ENCODE data around the gene ISG15. TPM values are rescaled to one million over a fixed set of nuclear protein-coding genes. Genes with fewer than 3 reads are reported as not detected.
A peak's percentile ranks its signal among the peaks of the same experiment; 100 is the strongest.
"Not testable (repeated sequence)": the region's sequence is repeated elsewhere in the genome, so short reads cannot be mapped to it uniquely, and the experiment has no call there.

ISG15 gene
- total RNA-seq, 2 donors from 2014 or later: 81.0 to 197 TPM

DNA sequence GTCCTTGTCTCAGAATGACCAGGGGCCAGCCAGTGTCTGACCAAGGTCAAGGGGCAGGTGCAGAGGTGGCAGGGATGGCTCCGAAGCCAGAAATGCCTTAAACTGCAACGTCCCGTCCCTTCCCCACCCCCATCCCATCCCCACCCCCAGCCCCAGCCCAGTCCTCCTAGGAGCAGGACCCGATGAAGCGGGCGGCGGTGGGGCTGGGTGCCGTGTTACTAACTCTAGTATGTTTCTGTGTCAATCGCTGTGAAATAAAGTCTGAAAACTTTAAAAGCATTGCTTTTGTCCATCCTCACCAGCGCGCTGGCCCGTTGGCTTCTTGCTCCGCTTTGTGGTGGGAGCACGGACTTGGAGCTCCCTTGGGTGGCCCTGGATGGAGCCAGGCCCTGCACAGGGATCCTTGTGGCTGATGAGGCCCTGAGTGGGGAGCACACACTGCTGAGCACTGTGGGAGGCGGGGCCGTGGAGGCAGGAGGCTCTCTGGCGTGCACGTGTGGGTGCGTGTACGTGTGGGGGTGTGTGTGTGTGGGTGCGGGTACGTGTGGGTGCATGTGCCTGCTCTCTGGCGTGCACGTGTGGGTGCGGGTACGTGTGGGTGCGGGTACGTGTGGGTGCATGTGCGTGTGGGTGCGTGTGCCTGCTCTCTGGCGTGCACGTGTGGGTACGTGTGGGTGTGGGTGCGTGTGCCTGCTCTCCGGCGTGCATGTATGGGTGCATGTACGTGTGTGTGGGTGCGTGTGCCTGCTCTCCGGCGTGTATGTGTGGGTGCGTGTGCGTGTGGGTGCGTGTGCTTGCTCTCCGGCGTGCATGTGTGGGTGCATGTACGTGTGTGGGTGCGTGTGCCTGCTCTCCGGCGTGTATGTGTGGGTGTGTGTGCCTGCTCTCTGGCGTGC lies 42.8 kb downstream of the ISG15 start:
- no peak overlapping the region for H3K4me3 Mint-ChIP-seq
- peaks cover 0 to 10% of the 10 kb centered on the region in 2 donors for H3K36me3 Mint-ChIP-seq (ENCODE audit: insufficient read depth in 2 of 2)
- H3K27ac Mint-ChIP-seq: no peak overlapping the region
- no peak for ATAC-seq (replicated peaks in 1 of 2)
- peaks cover 19% of the 10 kb centered on the region for H3K4me1 Mint-ChIP-seq (ENCODE audit: low read depth)
- peaks cover 0 to 3% of the 10 kb centered on the region in 2 donors for H3K9me3 Mint-ChIP-seq
- DNase-seq: no peak
- peaks cover 11% of the 10 kb centered on the region for H3K27me3 Mint-ChIP-seq (ENCODE audit: low read depth)

DNA sequence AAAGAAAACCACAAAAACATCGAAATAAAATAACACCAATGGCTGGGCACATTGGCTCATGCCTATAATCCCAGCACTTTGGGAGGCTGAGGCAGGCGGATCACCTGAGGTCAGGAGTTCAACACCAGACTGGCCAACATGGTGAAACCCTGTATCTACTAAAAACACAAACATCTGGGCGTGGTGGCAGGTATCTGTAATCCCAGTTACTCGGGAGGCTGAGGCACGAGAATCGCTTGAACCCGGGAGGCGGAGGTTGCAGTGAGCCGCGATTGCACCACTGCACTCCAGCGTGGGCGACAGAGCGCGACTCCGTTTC lies 44.4 kb downstream of the ISG15 start:
- not testable (repeated sequence) for DNase-seq; H3K27ac Mint-ChIP-seq; ATAC-seq (replicated peaks in 1 of 2); H3K9me3 Mint-ChIP-seq
- Mint-ChIP-seq H3K4me1 (ENCODE audit: low read depth) (peaks cover 27% of the 10 kb centered on the region), H3K27me3 (ENCODE audit: low read depth) (peaks cover 11% of the 10 kb centered on the region), H3K4me3 (peak overlapping the region in 1 of 2 donors; percentile 91), H3K36me3 (ENCODE audit: insufficient read depth in 2 of 2) (peaks cover 0 to 16% of the 10 kb centered on the region in 2 donors)

DNA sequence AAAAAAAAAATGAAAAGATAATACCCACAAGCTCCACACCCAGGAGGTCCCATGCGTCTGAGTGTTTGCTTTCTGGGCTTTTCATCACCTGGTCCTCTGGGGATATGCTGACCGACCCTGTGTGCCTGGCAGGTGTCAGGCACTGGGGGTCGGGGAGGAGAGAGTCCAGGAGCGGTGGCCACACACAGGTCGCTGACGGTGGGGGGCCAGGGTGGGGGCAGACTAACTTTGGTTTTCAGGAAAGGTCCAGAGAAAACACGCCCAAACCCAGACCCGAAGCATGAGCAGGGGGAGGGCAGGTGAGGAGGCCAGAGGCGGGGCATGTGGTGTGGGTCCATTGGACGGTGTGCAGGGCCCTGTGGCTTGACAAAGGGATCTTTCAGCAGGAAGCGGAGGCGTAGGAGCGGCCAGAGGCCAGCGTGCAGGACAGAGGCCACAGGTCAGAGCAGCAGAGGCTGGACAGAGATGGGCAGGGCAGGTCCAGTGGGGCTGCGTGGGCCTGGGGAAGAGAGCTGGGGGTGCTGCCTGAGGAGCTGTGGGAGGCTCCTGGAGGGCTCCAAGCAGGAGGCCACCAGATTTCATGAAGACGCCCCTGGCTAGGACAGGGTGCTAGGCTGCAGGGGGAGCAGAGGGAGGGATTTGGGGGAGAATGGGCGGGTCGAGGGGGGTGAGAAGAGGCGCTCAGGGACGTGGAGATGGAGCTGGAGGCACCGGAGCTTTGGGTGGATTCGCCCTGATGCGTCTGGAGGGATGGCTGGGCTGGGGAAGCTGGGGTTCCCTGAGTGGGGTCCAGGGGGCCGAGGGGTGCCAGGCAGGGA lies 45.0 kb downstream of the ISG15 start:
- Mint-ChIP-seq H3K4me1 (ENCODE audit: low read depth) (peaks cover 32% of the 10 kb centered on the region), H3K9me3 (no peaks in the 10 kb centered on the region), H3K36me3 (ENCODE audit: insufficient read depth in 2 of 2) (peaks cover 0 to 16% of the 10 kb centered on the region in 2 donors), H3K4me3 (peak overlapping the region; percentile 73 to 91), H3K27ac (peak overlapping the region; percentile 16), H3K27me3 (ENCODE audit: low read depth) (peaks cover 11% of the 10 kb centered on the region)
- DNase-seq (no peak), ATAC-seq (replicated peaks in 1 of 2) (no peak)

DNA sequence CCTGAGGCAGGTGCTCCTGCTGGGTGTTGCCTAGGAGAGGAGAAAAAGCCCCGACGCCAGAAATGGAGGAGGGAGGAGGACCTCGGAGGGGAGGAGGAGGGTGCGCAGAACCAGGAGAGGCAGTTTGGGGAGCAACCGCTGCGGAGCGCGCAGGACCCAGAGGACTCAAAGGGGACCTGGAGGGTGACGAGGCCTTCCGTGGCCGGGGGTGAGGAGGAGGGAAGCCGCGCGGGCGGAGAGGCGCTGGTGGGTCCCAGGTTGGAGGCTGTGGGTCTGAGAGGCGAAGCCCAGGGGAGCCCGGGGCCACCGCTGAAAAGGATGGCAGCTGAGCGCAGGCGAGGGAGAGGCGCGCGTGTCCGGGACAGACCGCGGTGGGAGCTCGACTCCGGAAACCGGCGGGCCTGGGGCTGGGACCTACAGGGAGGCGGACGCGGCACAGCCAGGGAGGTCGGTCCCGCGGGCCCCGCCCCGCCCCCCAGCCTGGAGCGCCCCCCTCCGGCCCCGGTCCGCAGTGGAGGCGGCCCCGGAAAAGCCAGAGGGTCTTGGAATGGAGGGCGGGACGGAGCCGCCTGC lies 45.7 kb downstream of the ISG15 start:
- peaks cover 0 to 16% of the 10 kb centered on the region in 2 donors for H3K36me3 Mint-ChIP-seq (ENCODE audit: insufficient read depth in 2 of 2)
- H3K27me3 Mint-ChIP-seq (ENCODE audit: low read depth): peaks cover 11% of the 10 kb centered on the region
- peak overlapping the region; percentile 73 to 95 for H3K4me3 Mint-ChIP-seq
- ATAC-seq (replicated peaks in 1 of 2): peak; percentile 43 to 50
- H3K27ac Mint-ChIP-seq: peak overlapping the region; percentile 16
- peaks cover 33% of the 10 kb centered on the region for H3K4me1 Mint-ChIP-seq (ENCODE audit: low read depth)
- no peaks in the 10 kb centered on the region for H3K9me3 Mint-ChIP-seq
- peak in 1 of 2 donors; percentile 74 for DNase-seq

DNA sequence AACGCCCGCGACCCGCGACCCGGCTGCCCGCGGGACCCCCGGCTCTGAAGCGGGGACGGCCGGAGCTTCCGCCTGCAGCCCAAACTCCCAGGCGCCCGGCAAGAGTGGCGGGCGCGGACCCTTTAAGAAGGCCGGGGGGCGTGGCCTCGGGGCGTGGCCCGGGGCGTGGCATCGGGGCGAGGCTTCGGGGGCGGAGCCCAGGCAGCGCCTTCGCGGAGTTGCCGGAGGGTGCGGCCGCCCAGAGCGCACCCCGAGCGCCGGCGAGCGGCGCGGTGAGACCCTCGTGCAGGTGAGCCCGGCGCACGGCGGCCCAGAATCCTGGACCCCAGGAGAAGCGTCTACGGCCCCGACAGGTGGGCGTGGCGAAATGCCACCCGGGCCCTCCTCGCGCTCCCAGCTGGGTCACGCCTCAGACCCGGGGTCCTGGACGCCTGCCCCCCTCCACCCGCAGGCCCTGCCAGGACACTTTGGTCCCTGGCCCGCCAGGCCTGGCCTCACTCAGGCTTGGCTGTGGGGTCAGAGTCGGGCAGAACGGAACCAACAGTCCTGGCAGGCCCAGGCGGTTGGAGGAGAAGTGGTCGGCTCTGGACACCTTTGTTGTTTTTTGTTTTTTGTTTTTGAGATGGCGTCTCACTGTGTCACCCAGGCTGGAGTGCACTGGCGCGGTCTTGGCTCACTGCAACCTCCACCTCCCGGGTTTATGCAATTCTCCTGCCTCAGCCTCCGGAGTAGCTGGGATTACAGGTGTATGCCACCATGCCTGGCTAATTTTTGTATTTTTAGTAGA lies 46.4 kb downstream of the ISG15 start:
- DNase-seq: peak; percentile 92 to 96
- H3K36me3 Mint-ChIP-seq (ENCODE audit: insufficient read depth in 2 of 2): peaks cover 0 to 17% of the 10 kb centered on the region in 2 donors

DNA sequence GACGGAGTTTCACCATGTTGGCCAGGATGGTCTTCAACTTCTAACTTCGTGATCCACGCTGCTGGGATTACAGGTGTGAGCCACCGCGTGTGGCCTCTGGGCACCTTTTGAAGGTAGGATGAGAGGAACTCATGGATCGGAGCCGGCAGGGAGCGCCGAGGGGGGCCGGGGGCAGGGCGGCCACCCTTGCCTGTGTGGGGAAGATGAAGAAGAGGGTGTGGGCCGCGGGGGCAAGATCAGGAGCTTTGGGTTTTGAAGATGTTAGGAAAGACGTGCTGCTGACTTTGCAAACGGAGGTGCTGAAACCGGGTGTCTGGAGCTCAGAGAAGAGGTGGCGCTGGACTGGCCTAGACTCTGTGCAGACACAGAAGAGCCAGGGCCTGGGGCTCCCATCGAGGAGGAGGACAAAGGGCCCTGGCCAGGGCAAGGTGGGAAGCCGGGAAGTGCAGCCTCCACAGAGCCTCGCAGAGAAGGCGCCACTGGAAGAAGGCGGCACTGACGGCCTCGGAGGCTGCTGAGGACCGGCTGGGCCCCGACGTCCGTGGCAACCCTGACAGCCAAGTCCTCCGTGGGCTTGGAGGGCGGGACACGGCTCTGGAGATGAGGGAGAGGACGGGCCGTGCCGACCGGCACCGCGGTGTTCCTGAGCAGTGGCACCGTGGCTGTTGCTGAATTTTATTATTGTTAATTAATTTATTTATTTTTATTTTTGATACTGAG lies 47.1 kb downstream of the ISG15 start:
- H3K27me3 Mint-ChIP-seq (ENCODE audit: low read depth): peaks cover 11% of the 10 kb centered on the region
- no peaks in the 10 kb centered on the region for H3K9me3 Mint-ChIP-seq
- ATAC-seq (replicated peaks in 1 of 2) (no peak), DNase-seq (no peak)
- peaks cover 42% of the 10 kb centered on the region for H3K4me1 Mint-ChIP-seq (ENCODE audit: low read depth)
- H3K27ac Mint-ChIP-seq: no peak overlapping the region
- H3K36me3 Mint-ChIP-seq (ENCODE audit: insufficient read depth in 2 of 2): peaks cover 0 to 20% of the 10 kb centered on the region in 2 donors
- peak overlapping the region; percentile 73 to 95 for H3K4me3 Mint-ChIP-seq

More for the DNA sequence above, 46.4 kb downstream of the ISG15 start:
- Mint-ChIP-seq H3K27ac (no peak overlapping the region), H3K4me1 (ENCODE audit: low read depth) (peaks cover 39% of the 10 kb centered on the region), H3K9me3 (no peaks in the 10 kb centered on the region), H3K4me3 (peak overlapping the region; percentile 73 to 95), H3K27me3 (ENCODE audit: low read depth) (peaks cover 11% of the 10 kb centered on the region)
- ATAC-seq (replicated peaks in 1 of 2): peak; percentile 63 to 71

DNA sequence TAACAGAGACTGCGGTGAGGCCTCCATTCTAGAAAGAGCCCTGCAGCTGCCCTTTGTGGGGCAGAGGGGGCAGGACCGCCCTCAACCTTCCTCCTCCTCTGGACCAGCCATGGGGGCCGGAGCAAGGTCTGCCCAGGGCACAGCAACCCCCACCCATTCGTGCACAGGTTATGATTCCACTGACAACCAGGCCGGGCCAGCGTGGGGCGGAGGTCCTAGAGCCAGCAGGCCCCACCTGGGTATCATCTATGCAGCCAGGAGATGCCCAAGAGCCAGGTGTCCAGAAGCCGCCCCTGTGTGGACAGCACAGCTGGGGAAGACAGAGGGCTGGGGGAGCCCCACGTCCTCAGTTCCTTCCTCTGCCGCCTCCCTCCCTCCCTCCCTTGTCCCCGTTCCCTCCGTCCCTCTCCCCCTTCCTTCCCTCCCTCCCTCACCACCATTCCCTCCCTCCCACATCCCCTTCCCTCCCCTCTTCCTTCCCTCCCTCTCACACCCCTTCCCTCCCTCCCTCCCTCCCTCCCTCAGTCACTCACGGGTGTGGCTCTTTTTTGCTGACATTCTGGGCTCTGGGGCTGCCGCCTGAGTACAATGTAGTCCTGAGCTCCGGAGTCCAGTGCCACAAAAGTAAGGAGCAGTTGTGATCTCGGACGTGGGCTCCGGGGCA lies 48.5 kb downstream of the ISG15 start:
- ATAC-seq (replicated peaks in 1 of 2): no peak
- no peak for DNase-seq
- Mint-ChIP-seq H3K36me3 (ENCODE audit: insufficient read depth in 2 of 2) (peaks cover 0 to 23% of the 10 kb centered on the region in 2 donors), H3K4me3 (peak overlapping the region; percentile 75 to 95), H3K27me3 (ENCODE audit: low read depth) (peaks cover 11% of the 10 kb centered on the region), H3K4me1 (ENCODE audit: low read depth) (peaks cover 55% of the 10 kb centered on the region), H3K27ac (no peak overlapping the region), H3K9me3 (no peaks in the 10 kb centered on the region)

DNA sequence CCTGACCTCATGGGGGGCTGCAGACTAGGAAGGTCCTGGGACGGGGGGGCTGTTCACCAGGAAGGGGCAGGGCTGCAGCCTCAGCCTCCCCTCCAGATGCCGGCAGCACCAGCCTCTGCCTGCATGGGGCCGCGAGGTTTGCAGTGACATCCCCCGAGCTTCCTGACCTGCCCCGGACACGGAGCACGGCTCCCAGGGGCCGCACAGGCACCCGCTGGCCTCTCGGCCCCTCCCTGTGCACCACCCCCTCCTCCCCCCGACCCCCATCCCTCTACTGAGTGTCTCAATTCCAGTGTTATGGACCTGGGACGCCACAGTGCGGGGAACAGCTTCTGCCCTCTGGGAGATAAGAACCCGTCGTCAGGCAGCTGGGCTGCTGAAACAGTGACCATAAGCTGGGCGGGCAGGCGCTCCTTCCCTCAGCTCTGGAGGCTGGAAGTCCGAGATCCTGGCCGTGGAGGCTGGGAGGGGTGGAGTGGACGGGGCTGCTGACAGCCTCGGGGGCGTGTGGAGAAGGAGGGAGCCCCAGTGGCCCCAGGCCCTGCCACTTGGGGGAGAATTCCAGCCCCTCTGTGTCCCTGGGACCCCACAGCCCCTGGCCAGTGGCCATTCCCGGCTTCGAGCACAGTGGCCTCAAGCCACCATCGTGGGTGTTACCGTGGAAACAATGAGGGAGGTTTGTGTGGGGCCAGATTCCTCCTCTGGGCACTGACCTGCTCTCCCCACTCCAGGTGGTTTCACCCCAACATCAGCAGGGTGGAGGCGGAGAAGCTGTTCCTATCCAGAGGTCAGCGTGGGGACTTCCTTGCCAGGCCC lies 49.3 kb downstream of the ISG15 start:
- H3K4me1 Mint-ChIP-seq (ENCODE audit: low read depth): peaks cover 55% of the 10 kb centered on the region
- H3K27me3 Mint-ChIP-seq (ENCODE audit: low read depth): peaks cover 11% of the 10 kb centered on the region
- ATAC-seq (replicated peaks in 1 of 2) (no peak), DNase-seq (no peak)
- H3K27ac Mint-ChIP-seq: peak overlapping the region; percentile 4
- peaks cover 0 to 23% of the 10 kb centered on the region in 2 donors for H3K36me3 Mint-ChIP-seq (ENCODE audit: insufficient read depth in 2 of 2)
- no peaks in the 10 kb centered on the region for H3K9me3 Mint-ChIP-seq
- H3K4me3 Mint-ChIP-seq: peak overlapping the region; percentile 75 to 95

DNA sequence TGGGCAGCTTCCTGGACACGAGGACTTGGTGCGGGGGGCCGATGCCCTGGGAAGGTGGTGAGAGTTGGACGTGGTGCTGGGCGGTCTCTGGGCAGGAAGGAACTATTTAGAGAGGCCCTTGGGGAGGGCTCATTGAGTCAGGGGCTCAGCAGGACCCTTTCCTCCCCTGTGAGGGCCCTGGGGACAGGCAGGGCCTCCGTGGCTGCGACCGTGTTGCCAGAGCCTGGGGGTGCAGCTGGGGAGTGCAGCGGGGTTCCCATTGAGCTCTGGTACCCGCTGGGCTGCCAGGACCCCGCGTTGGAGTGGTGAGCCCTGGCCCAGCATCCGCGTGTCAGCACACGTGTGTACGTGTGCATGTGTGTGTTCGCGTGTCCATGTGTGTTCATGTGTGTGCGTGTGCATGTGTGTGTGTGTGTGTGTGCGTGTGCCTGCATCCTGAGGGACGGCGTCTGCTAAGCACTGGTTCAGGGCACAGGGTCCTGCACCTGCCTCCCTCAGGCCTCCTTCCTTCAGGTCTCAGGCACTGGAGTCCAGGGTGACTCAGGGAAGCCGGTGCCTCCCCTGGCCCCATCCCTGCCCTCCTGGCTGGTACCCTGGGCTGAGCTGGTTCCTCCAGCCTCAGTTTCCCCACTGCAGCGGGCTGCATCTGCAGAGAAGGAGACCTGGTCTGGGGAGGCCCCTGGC lies 50.1 kb downstream of the ISG15 start:
- Mint-ChIP-seq H3K36me3 (ENCODE audit: insufficient read depth in 2 of 2) (peaks cover 0 to 23% of the 10 kb centered on the region in 2 donors), H3K9me3 (no peaks in the 10 kb centered on the region), H3K27ac (peak overlapping the region; percentile 4), H3K27me3 (ENCODE audit: low read depth) (peaks cover 5% of the 10 kb centered on the region), H3K4me3 (peak overlapping the region; percentile 75 to 95), H3K4me1 (ENCODE audit: low read depth) (peaks cover 56% of the 10 kb centered on the region)
- ATAC-seq (replicated peaks in 1 of 2) (peak in 1 of 2 donors; percentile 2), DNase-seq (no peak)
